ENCODE measurements around the gene RAD51B.

RAD51B gene

GRCh38 chr14:68727315-68728047 is 907.9 kb downstream of the RAD51B start:
- no peak for DNase-seq (ENCODE audit: low read depth in 1 of 2, low spot score in 1 of 2)

- no peak for DNase-seq (ENCODE audit: low read depth in 1 of 2, low spot score in 1 of 2)
These were observed 908.9 kb downstream of the RAD51B start for GRCh38 chr14:68728342-68729106.

DNA sequence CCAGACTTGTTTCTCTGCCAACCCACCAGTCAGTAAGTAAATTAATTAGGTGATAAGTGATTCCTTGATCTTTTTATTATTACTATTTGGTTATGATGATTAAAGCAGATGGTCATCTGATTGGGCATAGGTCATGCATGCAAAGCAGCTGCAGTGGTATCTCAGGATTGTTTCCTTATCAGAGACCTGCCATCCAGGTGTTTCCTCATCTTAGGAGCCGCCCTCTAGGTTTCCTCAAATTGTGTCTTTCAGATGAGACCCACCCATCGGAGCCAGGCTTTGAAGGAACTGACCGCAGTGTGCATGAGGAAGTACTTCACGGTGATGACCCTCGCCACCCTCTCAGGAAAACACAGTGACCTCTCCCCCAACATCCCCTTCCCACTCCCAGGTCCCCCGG is 910.0 kb downstream of the RAD51B start:
- DNase-seq (ENCODE audit: low read depth in 1 of 2, low spot score in 1 of 2) = no peak

GRCh38 chr14:68730348-68730747 is 910.8 kb downstream of the RAD51B start:
- DNase-seq (ENCODE audit: low read depth in 1 of 2, low spot score in 1 of 2) = no peak

DNA sequence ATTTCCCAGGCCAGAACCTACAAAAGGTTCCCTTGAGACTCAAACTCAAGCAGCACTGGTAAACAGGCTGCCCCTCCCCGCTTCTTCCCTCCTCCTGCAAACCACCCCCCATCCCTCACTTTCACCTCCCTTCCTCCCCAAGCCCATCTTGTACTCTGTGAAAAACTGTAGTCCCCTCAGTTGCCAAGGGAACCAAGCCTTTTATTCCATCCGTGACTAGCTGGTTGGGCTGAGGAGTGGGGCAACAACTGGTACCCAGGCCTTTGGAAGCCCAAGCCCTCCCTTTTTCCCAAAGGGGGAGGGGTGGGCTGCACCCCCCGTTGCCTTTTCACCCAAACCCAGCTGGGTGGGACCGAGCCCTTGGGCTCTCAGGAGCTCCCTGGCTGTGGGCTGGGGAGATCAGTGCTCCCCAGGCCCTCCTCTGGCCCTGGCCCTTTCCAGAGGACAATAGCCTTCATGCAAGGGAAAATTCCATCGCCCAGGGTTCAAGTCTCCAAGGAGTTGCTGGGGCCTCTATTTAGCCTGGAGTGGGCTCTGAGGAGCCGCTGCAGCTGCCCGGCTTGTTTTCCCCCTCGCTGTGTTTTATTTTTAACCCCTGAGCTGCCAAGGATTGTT is 911.3 kb downstream of the RAD51B start:
- no peak for DNase-seq (ENCODE audit: low read depth in 1 of 2, low spot score in 1 of 2)

- DNase-seq (ENCODE audit: low read depth in 1 of 2, low spot score in 1 of 2) = no peak
These were observed 913.7 kb downstream of the RAD51B start for GRCh38 chr14:68733086-68733914.

DNA sequence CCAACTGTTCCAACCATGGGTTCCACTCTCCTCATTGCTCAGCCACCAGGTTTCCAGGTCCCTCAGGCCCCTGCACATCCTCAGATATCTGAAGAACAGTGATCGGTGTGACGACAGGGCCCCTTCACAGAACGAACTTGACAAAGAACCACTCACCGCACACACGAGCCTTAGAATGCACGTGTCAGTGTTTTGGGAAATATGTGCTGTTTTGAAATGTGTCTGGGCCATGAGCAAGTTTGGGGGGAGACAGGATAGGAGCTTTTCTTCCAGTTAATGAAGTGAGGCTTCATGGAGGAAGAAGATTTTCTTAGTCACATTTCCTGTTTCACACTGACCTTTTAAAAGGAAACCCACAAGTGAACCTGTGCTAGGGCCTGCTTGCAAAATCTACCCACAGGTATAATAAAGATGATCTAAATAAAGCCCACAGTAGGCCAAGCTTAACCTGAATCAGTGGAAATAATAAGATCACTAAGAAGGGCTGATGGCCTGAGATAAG is 914.7 kb downstream of the RAD51B start:
- no peak for DNase-seq (ENCODE audit: low read depth in 1 of 2, low spot score in 1 of 2)

GRCh38 chr14:68735856-68736255 is 916.3 kb downstream of the RAD51B start:
- DNase-seq (ENCODE audit: low read depth in 1 of 2, low spot score in 1 of 2) = no peak

- DNase-seq (ENCODE audit: low read depth in 1 of 2, low spot score in 1 of 2) = no peak
These were observed 916.9 kb downstream of the RAD51B start for GRCh38 chr14:68736471-68736871.

DNA sequence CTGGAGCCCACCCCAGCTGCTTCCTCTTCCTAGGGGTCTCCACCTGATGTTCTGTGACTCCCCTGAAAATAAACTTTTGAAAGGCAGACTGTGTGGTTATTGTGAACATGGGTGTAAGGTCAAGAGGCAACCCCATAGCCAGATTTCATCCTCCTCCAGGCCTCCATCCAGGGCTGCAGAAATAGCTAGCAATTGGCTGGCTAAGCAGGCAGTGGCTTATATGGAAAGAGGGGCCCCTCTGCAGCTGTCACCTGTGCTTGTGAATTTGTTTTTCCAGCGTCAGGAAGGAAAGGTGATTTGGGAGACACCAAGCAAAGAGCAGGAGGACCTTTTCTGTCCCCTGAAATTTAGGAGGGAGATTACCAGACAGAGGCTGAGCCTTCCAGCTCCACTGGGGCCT is 917.5 kb downstream of the RAD51B start:
- DNase-seq (ENCODE audit: low read depth in 1 of 2, low spot score in 1 of 2) = no peak

DNA sequence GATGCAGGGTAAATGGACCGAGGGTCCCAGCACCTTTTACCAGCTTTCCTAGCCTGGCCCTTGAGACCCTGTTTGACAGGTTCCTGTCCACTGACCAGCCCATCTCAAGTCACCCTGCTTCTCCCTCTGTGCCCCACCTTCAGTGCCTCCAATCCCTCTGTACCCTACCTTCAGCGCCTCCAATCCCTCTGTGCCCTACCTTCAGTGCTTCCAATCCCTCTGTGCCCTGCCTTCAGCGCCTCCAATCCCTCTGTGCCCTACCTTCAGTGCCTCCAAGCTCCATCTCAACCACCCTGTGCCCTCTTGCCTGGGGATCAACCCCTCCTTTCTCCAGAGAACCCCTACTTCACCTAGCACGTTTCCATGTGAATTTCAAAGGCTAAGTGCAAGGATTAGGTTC is 919.0 kb downstream of the RAD51B start:
- no peak for DNase-seq (ENCODE audit: low read depth in 1 of 2, low spot score in 1 of 2)

GRCh38 chr14:68739701-68740100 is 920.1 kb downstream of the RAD51B start:
- no peak for DNase-seq (ENCODE audit: low read depth in 1 of 2, low spot score in 1 of 2)

DNA sequence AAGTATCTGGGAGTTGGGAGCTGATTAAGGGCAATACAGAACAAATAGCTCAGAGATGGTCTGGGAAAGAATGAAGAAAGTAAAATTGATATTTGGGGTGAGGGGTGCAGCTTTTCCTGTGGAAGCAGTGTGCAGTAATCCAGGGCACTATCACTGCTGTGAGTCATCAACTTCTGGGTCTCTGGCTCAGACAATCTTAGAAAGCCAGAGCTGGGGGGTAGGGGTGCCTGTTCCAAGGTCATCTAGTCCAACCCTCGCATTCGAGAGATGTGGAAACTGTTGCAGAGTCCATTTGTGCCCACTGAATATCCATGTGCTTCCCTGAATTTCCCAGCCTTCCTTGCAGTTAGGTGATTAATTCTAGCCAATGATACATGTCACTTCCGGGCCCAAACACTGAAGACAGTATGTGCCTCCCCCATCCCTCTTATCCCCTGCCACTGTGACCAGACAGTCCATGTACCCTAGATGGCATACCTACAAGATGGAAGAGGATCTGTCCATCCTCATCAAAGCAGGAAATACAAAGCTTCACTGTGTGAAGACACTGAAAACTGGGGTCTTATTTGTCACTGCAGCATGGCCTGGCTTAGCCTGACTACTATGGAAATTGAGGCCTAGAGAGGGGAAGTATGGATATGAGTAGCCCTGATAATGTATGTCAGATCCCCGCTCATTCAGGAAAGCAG is 921.4 kb downstream of the RAD51B start:
- no peak for DNase-seq (ENCODE audit: low read depth in 1 of 2, low spot score in 1 of 2)

GRCh38 chr14:68741477-68741791 is 921.9 kb downstream of the RAD51B start:
- DNase-seq (ENCODE audit: low read depth in 1 of 2, low spot score in 1 of 2) = no peak

- no peak for DNase-seq (ENCODE audit: low read depth in 1 of 2, low spot score in 1 of 2)
These were observed 922.4 kb downstream of the RAD51B start for GRCh38 chr14:68741839-68742470.

- no peak for DNase-seq (ENCODE audit: low read depth in 1 of 2, low spot score in 1 of 2)
These were observed 925.0 kb downstream of the RAD51B start for GRCh38 chr14:68744613-68745012.

- DNase-seq (ENCODE audit: low read depth in 1 of 2, low spot score in 1 of 2) = no peak
These were observed 927.8 kb downstream of the RAD51B start for GRCh38 chr14:68747393-68747792.

GRCh38 chr14:68748260-68748659 is 928.7 kb downstream of the RAD51B start:
- DNase-seq (ENCODE audit: low read depth in 1 of 2, low spot score in 1 of 2) = no peak

- DNase-seq (ENCODE audit: low read depth in 1 of 2, low spot score in 1 of 2) = no peak
These were observed 929.1 kb downstream of the RAD51B start for GRCh38 chr14:68748691-68749090.
